HCT116 (cell line): Measurements from ENCODE around the gene SLC8A1.

Experiments
- EGR1 ChIP-seq: IDR thresholded peaks from 2 replicates; pipeline ENCODE4 v1.6.1; 2012; ENCODE audit warnings: low read depth
- EZH2 ChIP-seq: fragments of 200-600 bp; sonication (generic); IDR thresholded peaks from 2 replicates; pipeline ENCODE4 v1.6.1; 2017; ENCODE audit warnings: antibody characterized with exemption, mixed run types
- EZH2phosphoT487 ChIP-seq: fragments of 200-600 bp; IDR thresholded peaks from 2 replicates; pipeline ENCODE4 v1.6.1; 2018; ENCODE audit warnings: antibody characterized with exemption, borderline replicate concordance
- JUND ChIP-seq: IDR thresholded peaks from 2 replicates; pipeline ENCODE4 v1.6.1; 2012
- POLR2A ChIP-seq: IDR thresholded peaks from 2 replicates; pipeline ENCODE4 v1.7.0; 2011; ENCODE audit warnings: borderline replicate concordance; ENCODE audit not compliant: insufficient read depth, insufficient read length; ENCODE audit errors: extremely low read depth
- POLR2AphosphoS5 ChIP-seq: IDR thresholded peaks from 2 replicates; pipeline ENCODE4 v1.6.1; 2011; ENCODE audit warnings: mild to moderate bottlenecking, low read depth, low read length, moderate library complexity
- RAD21 ChIP-seq: IDR thresholded peaks from 2 replicates; pipeline ENCODE4 v1.6.1; 2012; ENCODE audit warnings: low read depth, mild to moderate bottlenecking
- ZFX ChIP-seq: fragments of 450-650 bp; IDR thresholded peaks from 2 replicates; pipeline ENCODE4 v1.6.1; 2017
- ZNF274 ChIP-seq: fragments of 200-500 bp; sonication (Bioruptor generic); IDR thresholded peaks from 2 replicates; pipeline ENCODE4 v1.6.1; 2014; ENCODE audit warnings: mild to moderate bottlenecking, low read depth, low read length, inconsistent platforms
- TF ChIP-seq, protein P1 (sequence below), 3 experiments: fragments of 200-600 bp in 1 of 3; sonication (generic) in 1 of 3; IDR thresholded peaks in 2 of 3; conservative IDR thresholded peaks in 1 of 3; 2 replicates each; pipeline ENCODE4 v1.5.1; 2012 to 2017; ENCODE audit warnings: low read depth in 2 of 3, low read length in 2 of 3, antibody characterized with exemption in 1 of 3, borderline replicate concordance in 1 of 3, control low read depth in 1 of 3, mild to moderate bottlenecking in 1 of 3, mixed read lengths in 1 of 3, mixed run types in 1 of 3, moderate library complexity in 1 of 3; ENCODE audit not compliant: insufficient read depth in 1 of 3
- TF ChIP-seq, protein P2 (sequence below): IDR thresholded peaks from 2 replicates; pipeline ENCODE4 v1.6.1; 2012

DNA sequence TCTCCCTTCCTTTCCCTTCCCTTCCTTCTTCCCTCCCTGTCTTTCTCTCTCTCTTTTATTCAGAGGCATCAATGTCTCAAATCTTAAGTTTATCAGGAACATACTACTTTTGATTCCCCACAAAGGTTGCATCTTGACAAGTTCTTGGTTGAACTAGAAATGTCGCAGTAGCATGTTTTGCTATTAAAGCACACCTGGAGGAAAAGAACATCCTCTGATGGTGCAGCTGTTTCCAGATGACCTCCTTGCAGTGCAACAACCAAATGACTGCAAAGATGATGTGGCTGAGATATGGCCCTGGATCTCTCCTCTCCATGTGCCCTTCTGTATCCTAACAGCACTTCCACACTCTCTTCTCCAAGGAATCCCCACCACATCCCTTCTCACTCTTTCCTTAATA lies 127.2 kb downstream of the SLC8A1 start:
- TF ChIP-seq POLR2AphosphoS5 (no peak), EZH2phosphoT487 (no peak), JUND (no peak), EGR1 (no peak), RAD21 (no peak), EZH2 (no peak), POLR2A (no peak), ZFX (no peak), ZNF274 (no peak)
- TF ChIP-seq, protein P1, sequence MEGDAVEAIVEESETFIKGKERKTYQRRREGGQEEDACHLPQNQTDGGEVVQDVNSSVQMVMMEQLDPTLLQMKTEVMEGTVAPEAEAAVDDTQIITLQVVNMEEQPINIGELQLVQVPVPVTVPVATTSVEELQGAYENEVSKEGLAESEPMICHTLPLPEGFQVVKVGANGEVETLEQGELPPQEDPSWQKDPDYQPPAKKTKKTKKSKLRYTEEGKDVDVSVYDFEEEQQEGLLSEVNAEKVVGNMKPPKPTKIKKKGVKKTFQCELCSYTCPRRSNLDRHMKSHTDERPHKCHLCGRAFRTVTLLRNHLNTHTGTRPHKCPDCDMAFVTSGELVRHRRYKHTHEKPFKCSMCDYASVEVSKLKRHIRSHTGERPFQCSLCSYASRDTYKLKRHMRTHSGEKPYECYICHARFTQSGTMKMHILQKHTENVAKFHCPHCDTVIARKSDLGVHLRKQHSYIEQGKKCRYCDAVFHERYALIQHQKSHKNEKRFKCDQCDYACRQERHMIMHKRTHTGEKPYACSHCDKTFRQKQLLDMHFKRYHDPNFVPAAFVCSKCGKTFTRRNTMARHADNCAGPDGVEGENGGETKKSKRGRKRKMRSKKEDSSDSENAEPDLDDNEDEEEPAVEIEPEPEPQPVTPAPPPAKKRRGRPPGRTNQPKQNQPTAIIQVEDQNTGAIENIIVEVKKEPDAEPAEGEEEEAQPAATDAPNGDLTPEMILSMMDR (IDR thresholded peaks at IDR 0.05 in 2 of 3, conservative IDR thresholded peaks at IDR 0.05 in 1 of 3; ENCODE audit: borderline replicate concordance in 1 of 3, insufficient read depth in 1 of 3, low read depth in 2 of 3, low read length in 2 of 3) = no peak
- TF ChIP-seq, protein P2, sequence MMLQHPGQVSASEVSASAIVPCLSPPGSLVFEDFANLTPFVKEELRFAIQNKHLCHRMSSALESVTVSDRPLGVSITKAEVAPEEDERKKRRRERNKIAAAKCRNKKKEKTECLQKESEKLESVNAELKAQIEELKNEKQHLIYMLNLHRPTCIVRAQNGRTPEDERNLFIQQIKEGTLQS = no peak
